ENCODE results near the gene GPA33. TPM values are rescaled to one million over a fixed set of nuclear protein-coding genes. Genes with fewer than 3 reads are reported as not detected.
A peak's percentile ranks its signal among the peaks of the same experiment; 100 is the strongest.

GPA33 gene
- total RNA-seq, 2 donors from 2014 or later: 1.5 TPM; not detected in 1

DNA sequence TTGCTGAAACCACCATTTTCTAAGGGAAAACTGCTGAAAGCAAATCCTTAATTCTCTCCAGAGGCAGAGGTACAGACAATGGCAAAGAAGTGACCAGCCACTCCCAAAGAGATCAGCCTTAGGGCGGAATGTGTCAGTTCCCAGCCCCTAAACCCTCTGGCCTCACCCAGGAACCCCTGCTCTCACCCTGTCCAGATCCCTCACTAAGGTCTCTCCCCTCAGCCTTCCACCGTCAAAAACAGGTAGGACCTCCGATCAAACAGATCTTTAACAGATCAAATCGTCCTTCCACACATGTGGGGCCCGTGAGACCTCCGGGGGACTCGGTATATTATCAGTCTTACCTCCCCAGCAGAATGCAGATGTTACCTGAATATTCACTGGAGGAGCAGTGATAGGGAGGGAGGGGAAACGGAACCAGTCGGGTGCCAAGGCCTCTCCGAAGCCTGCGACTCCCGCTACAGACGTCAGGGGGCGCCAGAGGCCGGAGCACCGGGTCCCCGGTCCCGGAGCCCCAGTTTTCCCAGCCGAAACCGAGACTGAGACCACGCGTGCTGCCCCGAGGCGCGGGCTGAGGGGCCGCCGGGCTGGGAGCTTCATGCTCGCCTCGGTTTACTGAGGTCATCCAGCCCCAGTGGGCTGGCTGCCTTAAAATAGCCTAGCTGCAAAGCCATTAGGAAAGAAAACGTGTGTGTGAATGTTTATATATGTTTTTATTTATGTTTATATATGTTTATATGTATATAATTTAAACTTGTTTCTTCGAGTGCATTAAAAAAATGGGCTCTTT is 23.6 kb downstream of the GPA33 start:
- H3K27ac ChIP-seq: no peak overlapping the region
- H3K27me3 ChIP-seq: no peaks in the 10 kb centered on the region
- H3K36me3 ChIP-seq: no peaks in the 10 kb centered on the region
- TF ChIP-seq, protein P1, sequence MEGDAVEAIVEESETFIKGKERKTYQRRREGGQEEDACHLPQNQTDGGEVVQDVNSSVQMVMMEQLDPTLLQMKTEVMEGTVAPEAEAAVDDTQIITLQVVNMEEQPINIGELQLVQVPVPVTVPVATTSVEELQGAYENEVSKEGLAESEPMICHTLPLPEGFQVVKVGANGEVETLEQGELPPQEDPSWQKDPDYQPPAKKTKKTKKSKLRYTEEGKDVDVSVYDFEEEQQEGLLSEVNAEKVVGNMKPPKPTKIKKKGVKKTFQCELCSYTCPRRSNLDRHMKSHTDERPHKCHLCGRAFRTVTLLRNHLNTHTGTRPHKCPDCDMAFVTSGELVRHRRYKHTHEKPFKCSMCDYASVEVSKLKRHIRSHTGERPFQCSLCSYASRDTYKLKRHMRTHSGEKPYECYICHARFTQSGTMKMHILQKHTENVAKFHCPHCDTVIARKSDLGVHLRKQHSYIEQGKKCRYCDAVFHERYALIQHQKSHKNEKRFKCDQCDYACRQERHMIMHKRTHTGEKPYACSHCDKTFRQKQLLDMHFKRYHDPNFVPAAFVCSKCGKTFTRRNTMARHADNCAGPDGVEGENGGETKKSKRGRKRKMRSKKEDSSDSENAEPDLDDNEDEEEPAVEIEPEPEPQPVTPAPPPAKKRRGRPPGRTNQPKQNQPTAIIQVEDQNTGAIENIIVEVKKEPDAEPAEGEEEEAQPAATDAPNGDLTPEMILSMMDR (IDR thresholded peaks at IDR 0.05): peak; percentile 94 to 98
- no peaks in the 10 kb centered on the region for H3K4me1 ChIP-seq
- no peaks in the 10 kb centered on the region for H3K9me3 ChIP-seq
- peak; percentile 71 for DNase-seq (ENCODE audit: low spot score)
- H3K4me3 ChIP-seq: no peak overlapping the region

DNA sequence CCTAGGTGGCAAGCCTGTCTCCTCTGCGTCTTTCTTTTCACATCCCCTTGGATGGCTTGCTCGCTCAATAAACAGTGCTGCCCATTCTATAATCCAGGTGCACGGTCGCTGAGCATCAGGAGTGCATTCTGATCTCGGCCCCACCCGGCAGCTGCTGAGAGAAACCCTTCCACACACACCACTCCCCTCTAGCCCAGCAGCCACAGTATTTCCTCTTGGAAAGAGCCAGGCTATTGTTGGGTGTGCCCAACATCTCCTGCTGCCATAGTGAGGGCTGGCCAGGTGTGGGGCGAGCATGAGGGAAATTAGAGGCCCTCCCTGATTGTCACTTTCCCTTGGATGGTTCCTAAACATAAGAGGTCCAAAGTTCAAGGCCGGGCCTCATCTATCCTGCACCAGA is 24.7 kb downstream of the GPA33 start:
- H3K4me3 ChIP-seq: no peak overlapping the region
- H3K27me3 ChIP-seq: no peaks in the 10 kb centered on the region
- TF ChIP-seq, protein P1 (IDR thresholded peaks at IDR 0.05): no peak
- no peaks in the 10 kb centered on the region for H3K9me3 ChIP-seq
- H3K4me1 ChIP-seq: no peaks in the 10 kb centered on the region
- H3K36me3 ChIP-seq: no peaks in the 10 kb centered on the region
- no peak overlapping the region for H3K27ac ChIP-seq
- DNase-seq (ENCODE audit: low spot score): no peak

GRCh38 chr1:167064621-167065020 is 25.6 kb downstream of the GPA33 start:
- TF ChIP-seq, protein P1 (IDR thresholded peaks at IDR 0.05): no peak
- Histone ChIP-seq H3K4me3 (no peak overlapping the region), H3K27ac (no peak overlapping the region), H3K4me1 (no peaks in the 10 kb centered on the region), H3K9me3 (no peaks in the 10 kb centered on the region), H3K36me3 (no peaks in the 10 kb centered on the region), H3K27me3 (no peaks in the 10 kb centered on the region)
- DNase-seq (ENCODE audit: low spot score): no peak

DNA sequence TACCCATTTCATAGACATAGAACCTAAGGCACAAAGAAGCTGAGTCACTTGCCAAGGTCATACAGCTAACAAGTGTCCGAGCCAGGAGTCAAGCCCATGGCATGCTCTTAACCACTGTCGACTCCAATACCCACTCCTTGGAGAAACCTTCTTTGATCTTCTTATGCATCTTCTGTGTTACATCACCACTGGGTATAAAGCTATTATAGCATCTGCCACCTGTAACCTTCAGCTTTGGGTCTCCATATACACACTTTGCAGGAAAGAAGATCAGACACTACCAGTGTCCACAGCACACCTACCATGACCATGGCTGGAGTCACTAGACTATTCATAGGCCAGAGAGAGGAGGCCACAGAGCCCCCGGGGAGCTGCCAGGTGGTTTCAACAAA is 29.1 kb downstream of the GPA33 start:
- H3K27me3 ChIP-seq: no peaks in the 10 kb centered on the region
- no peaks in the 10 kb centered on the region for H3K9me3 ChIP-seq
- H3K27ac ChIP-seq: no peak overlapping the region
- H3K4me3 ChIP-seq: no peak overlapping the region
- peaks cover 0 to 8% of the 10 kb centered on the region in 2 donors for H3K4me1 ChIP-seq
- no peaks in the 10 kb centered on the region for H3K36me3 ChIP-seq
- TF ChIP-seq, protein P1 (IDR thresholded peaks at IDR 0.05): no peak
- DNase-seq (ENCODE audit: low spot score): no peak

- no peak for DNase-seq (ENCODE audit: low spot score)
- no peak overlapping the region for H3K4me3 ChIP-seq
- no peaks in the 10 kb centered on the region for H3K9me3 ChIP-seq
- no peaks in the 10 kb centered on the region for H3K27me3 ChIP-seq
- H3K4me1 ChIP-seq: peaks cover 0 to 8% of the 10 kb centered on the region in 2 donors
- no peak overlapping the region for H3K27ac ChIP-seq
- TF ChIP-seq, protein P1 (IDR thresholded peaks at IDR 0.05): no peak
- H3K36me3 ChIP-seq: no peaks in the 10 kb centered on the region
Measured at GRCh38 chr1:167060141-167061072, 29.8 kb downstream of the GPA33 start.
